Naive thymus-derived CD4-positive, alpha-beta T cell (primary cell): ENCODE measurements around the gene KREMEN1. TPM values are rescaled to one million over a fixed set of nuclear protein-coding genes. Genes with fewer than 3 reads are reported as not detected.

Source experiments
- ATAC-seq: fragments of 150-1000 bp; cut with Tn5 transposase; 2 replicates; pipeline ENCODE4 v1.10.0; 2021; ENCODE audit warnings: mild to moderate bottlenecking, moderate library complexity
- CTCF ChIA-PET: fragments of 350-600 bp; sonication (Branson Sonifier 250); formaldehyde crosslinking; loops from one replicate; lab custom pipeline; 2021; ENCODE audit warnings: antibody characterized with exemption; lab: Charles Lee
- POLR2A ChIA-PET: fragments of 350-600 bp; sonication (Branson Sonifier 250); formaldehyde crosslinking; loops from one replicate; lab custom pipeline; 2021; ENCODE audit warnings: antibody characterized with exemption, inconsistent platforms; lab: Charles Lee
- DNase-seq, 9 donors: peaks; one replicate each; pipeline versions ENCODE4 v3.0.0 to v3.0.0-alpha.2; 2020 to 2022; ENCODE audit warnings: mixed read lengths in 1 of 9
- H3K27ac ChIP-seq: one replicate; pipeline ENCODE4 v1.7.0; 2013; ENCODE audit warnings: mild to moderate bottlenecking, low read depth, low read length, moderate library complexity
- H3K27me3 ChIP-seq, 2 donors: one replicate each; pipeline ENCODE4 v1.7.0; 2013; ENCODE audit warnings: low read length in 2 of 2, mild to moderate bottlenecking in 2 of 2, moderate library complexity in 2 of 2; ENCODE audit not compliant: control insufficient read depth in 2 of 2, insufficient read depth in 2 of 2
- H3K36me3 ChIP-seq, 3 experiments: 1 replicate in 2 of 3; 2 replicates in 1 of 3; pipeline ENCODE4 v1.7.0; 2013; ENCODE audit warnings: low read length in 3 of 3, mild to moderate bottlenecking in 3 of 3, moderate library complexity in 1 of 3; ENCODE audit not compliant: insufficient read depth in 3 of 3, control insufficient read depth in 2 of 3
- H3K4me1 ChIP-seq, 2 donors: one replicate each; pipeline ENCODE4 v1.7.0; 2013; ENCODE audit warnings: low read length in 2 of 2, mild to moderate bottlenecking in 2 of 2, moderate library complexity in 1 of 2; ENCODE audit not compliant: control insufficient read depth in 2 of 2, insufficient read depth in 2 of 2
- H3K4me3 ChIP-seq: 2 replicates; pipeline ENCODE4 v1.7.0; 2013; ENCODE audit warnings: mild to moderate bottlenecking, low read length
- H3K9me3 ChIP-seq, 3 experiments: 1 replicate in 2 of 3; 2 replicates in 1 of 3; pipeline ENCODE4 v1.7.0; 2013; ENCODE audit warnings: low read length in 3 of 3; ENCODE audit not compliant: control insufficient read depth in 2 of 3
- H3K27ac Mint-ChIP-seq, 9 donors: one replicate each; pipeline ENCODE4 v1.8.0; 2020 to 2022; ENCODE audit warnings: mixed read lengths in 9 of 9, mild to moderate bottlenecking in 8 of 9, moderate library complexity in 5 of 9, inconsistent platforms in 2 of 9
- H3K27me3 Mint-ChIP-seq, 5 donors: one replicate each; pipeline ENCODE4 v1.8.0; 2021 to 2022; ENCODE audit warnings: mixed read lengths in 5 of 5, mild to moderate bottlenecking in 1 of 5
- H3K36me3 Mint-ChIP-seq, 5 donors: one replicate each; pipeline ENCODE4 v1.8.0; 2020 to 2022; ENCODE audit warnings: mixed read lengths in 5 of 5, mild to moderate bottlenecking in 3 of 5, inconsistent platforms in 1 of 5
- H3K4me1 Mint-ChIP-seq, 7 donors: one replicate each; pipeline ENCODE4 v1.8.0; 2020 to 2022; ENCODE audit warnings: mixed read lengths in 7 of 7, mild to moderate bottlenecking in 3 of 7, inconsistent platforms in 1 of 7
- H3K4me3 Mint-ChIP-seq, 10 donors: one replicate each; pipeline ENCODE4 v1.8.0; 2020 to 2022; ENCODE audit warnings: mild to moderate bottlenecking in 10 of 10, mixed read lengths in 10 of 10, moderate library complexity in 6 of 10, inconsistent platforms in 2 of 10
- H3K9me3 Mint-ChIP-seq, 11 donors: one replicate each; pipeline ENCODE4 v1.8.0; 2020 to 2022; ENCODE audit warnings: mixed read lengths in 11 of 11, mild to moderate bottlenecking in 4 of 11, inconsistent platforms in 1 of 11, moderate library complexity in 1 of 11
- intact Hi-C, 2 donors: fragments of 100-400 bp; cut with micrococcal nuclease; formaldehyde crosslinking; loops; one replicate each; pipeline ENCODE4 v1.15.1; 2023
- polyA plus RNA-seq, 2 donors: library from polyadenylated mRNA; unstranded; fragments of 300-500 nt; fragmentation: Illumina TruSeq; gene quantifications; one replicate each; pipeline ENCODE4 v1.2.3, GENCODE V29; 2021
- total RNA-seq, 6 experiments: library from RNA in 5 of 6; stranded (reverse) in 5 of 6; gene quantifications; 1 replicate in 5 of 6; 2 replicates in 1 of 6; pipeline ENCODE4 v1.2.3 and lab custom pipeline; 2021 to 2026

KREMEN1 gene
- total and polyA plus RNA-seq, 7 experiments from 2014 or later, result 1.1 TPM; not detected in 6

DNA sequence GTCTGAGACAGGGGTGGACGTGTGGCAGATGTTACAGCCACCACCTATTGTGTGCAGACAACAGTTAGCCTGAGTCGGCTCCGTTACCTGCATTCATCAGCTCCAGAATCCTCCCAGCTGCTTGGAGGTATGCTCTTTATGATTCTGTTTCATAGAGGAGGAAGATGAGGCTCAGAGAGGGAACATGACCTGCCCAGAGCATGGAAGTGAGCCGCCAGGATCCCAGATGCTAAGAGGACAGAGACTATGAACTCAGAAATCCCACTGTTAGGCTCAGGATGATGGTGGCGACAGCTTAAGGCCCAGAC is 134.4 kb downstream of the KREMEN1 start:
- H3K4me3 ChIP-seq, result no peak overlapping the region
- no peaks in the 10 kb centered on the region for H3K36me3 ChIP-seq
- DNase-seq, result no peak
- ChIA-PET POLR2A (no interaction called here), CTCF (no interaction called here)
- no peak overlapping the region for H3K27ac Mint-ChIP-seq
- H3K27me3 ChIP-seq, result peaks cover 0 to 3% of the 10 kb centered on the region in 2 donors
- H3K27ac ChIP-seq, result no peak overlapping the region
- peaks cover 3 to 4% of the 10 kb centered on the region in 2 donors for H3K4me1 ChIP-seq
- no peaks in the 10 kb centered on the region for H3K36me3 Mint-ChIP-seq
- ATAC-seq, result no peak
- no peaks in the 10 kb centered on the region for H3K9me3 ChIP-seq
- peaks cover 21 to 57% (median 34%) of the 10 kb centered on the region in 5 donors for H3K27me3 Mint-ChIP-seq
- intact Hi-C loops, result no loop called here
- H3K4me3 Mint-ChIP-seq, result no peak overlapping the region
- H3K9me3 Mint-ChIP-seq, result no peaks in the 10 kb centered on the region
- peaks cover 10 to 20% (median 12%) of the 10 kb centered on the region in 7 donors for H3K4me1 Mint-ChIP-seq

DNA sequence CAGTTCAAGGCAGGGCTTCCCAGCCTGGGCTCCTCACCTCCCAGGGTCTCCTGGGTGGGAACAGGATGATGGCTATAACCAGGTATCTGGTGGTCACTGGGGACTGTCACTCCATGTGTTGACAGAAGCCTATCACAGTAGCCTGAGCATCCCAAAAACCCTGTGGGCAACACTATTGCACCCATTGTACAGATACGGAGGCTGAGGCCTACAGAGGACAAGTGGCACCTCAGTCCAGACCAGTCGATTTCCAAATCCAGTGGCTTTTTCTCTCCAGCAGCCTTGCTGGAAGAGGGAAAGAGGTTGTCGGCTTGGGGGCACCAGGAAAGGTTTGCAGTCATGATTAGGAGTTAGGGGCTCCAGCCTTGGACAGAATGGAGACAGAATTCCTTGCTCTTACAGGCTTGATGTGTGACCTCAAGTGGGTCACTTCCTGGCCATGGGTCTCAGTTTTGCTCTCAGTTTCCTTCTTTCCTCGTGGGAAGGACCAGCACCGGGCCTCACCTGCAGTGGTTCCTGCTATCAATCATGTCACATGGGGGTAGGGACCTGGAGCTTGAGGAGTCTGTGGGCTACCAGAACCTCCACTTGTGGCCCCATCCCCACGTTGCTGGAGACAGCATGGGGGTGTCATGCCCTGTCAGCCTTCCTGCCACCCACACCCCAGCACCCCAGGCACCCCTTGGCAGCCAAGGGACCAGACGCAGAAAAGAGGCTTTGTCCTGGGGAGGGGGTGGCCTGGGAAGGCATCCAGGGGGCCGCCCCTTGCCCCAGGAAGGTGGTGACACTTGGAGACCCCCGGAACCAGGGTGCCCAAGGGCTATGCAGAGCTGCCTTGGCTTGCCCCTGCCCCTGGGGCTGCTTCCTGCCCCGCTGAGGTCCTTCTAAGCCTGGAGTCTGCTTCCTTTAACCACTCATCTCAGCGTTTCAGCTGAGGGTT is 135.0 kb downstream of the KREMEN1 start:
- POLR2A ChIA-PET, result no interaction called here
- H3K27me3 ChIP-seq, result peaks cover 0 to 3% of the 10 kb centered on the region in 2 donors
- DNase-seq, result no peak

DNA sequence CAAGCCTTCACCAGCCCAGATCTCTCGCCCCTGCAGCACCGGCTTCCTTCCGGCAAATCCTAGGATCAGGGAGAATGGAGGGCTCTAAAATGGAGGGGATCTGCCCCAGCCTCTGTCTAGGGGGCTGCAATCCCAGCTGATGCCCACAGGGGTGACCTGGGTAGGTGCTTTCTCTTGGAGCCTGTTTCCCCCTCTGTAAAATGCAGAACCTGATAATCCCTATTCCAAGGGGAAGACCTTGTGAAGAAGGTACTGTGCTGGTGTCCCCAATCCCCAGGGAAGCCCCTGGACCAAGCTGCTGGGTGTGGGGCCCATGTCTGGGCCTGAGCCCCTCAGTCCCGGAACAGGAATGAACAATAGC is 135.6 kb downstream of the KREMEN1 start:
- POLR2A ChIA-PET, result no interaction called here
- H3K4me3 Mint-ChIP-seq, result no peak overlapping the region
- CTCF ChIA-PET, result no interaction called here

More for the DNA sequence above, 135.0 kb downstream of the KREMEN1 start:
- Mint-ChIP-seq H3K27me3 (peaks cover 21 to 56% (median 29%) of the 10 kb centered on the region in 5 donors), H3K27ac (no peak overlapping the region), H3K4me3 (no peak overlapping the region), H3K9me3 (no peaks in the 10 kb centered on the region), H3K4me1 (peaks cover 4 to 14% (median 6%) of the 10 kb centered on the region in 7 donors), H3K36me3 (no peaks in the 10 kb centered on the region)
- no peak for ATAC-seq
- no peak overlapping the region for H3K4me3 ChIP-seq
- H3K36me3 ChIP-seq, result no peaks in the 10 kb centered on the region
- CTCF ChIA-PET, result no interaction called here
- intact Hi-C loops, result no loop called here
- peaks cover 0 to 3% of the 10 kb centered on the region in 2 donors for H3K4me1 ChIP-seq
- no peaks in the 10 kb centered on the region for H3K9me3 ChIP-seq
- no peak overlapping the region for H3K27ac ChIP-seq

DNA sequence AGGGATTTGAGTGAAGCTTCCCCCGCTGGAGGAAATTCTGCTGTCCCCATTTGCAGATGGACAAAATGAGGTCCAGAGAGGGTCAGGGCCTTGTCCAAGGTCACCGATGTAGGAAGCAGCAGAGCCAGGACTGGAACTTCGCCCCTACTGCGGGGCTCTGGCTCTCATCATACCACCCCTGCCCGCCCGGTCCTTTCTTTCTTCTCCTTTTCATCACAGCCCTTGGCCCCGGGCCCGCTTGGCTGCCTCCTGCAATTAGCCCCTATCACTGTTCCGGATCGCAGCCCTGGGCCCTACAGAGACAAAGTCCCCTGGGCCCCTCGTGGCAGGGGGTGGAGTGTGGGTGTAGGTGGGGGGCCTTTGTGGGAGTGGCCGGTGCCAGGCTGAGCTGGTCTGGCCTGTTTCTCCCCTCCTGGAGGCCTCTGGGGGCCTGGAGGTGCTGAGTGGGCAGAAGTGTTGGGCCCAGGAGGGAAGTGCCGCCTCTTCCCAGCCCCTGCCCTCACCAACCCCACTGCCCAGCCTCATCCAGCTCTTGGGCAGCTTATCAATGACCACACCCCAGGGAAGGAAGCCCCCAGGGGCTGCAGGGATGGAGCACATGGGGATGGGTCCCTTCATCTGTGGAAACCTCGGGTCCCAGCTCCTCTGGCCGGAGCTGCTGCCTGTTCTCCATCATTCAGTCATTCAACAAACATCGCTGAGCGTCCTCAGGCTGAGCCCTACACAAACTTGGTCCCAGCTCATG is 136.2 kb downstream of the KREMEN1 start:
- intact Hi-C loops, result no loop called here
- Mint-ChIP-seq H3K27me3 (peaks cover 19 to 53% (median 25%) of the 10 kb centered on the region in 5 donors), H3K36me3 (no peaks in the 10 kb centered on the region), H3K4me1 (peaks cover 2 to 14% (median 5%) of the 10 kb centered on the region in 7 donors), H3K27ac (no peak overlapping the region), H3K4me3 (no peak overlapping the region), H3K9me3 (no peaks in the 10 kb centered on the region)
- Histone ChIP-seq H3K27me3 (peaks cover 0 to 3% of the 10 kb centered on the region in 2 donors), H3K4me1 (peaks cover 0 to 3% of the 10 kb centered on the region in 2 donors), H3K27ac (no peak overlapping the region), H3K9me3 (no peaks in the 10 kb centered on the region), H3K4me3 (no peak overlapping the region), H3K36me3 (no peaks in the 10 kb centered on the region)
- ChIA-PET CTCF (no interaction called here), POLR2A (no interaction called here)
- ATAC-seq, result no peak
- no peak for DNase-seq

More for the DNA sequence above, 135.6 kb downstream of the KREMEN1 start:
- intact Hi-C loops, result no loop called here
- Mint-ChIP-seq H3K9me3 (no peaks in the 10 kb centered on the region), H3K27ac (no peak overlapping the region), H3K36me3 (no peaks in the 10 kb centered on the region), H3K27me3 (peaks cover 21 to 56% (median 28%) of the 10 kb centered on the region in 5 donors), H3K4me1 (peaks cover 4 to 14% (median 5%) of the 10 kb centered on the region in 7 donors)
- DNase-seq (no peak), ATAC-seq (no peak)
- Histone ChIP-seq H3K4me3 (no peak overlapping the region), H3K36me3 (no peaks in the 10 kb centered on the region), H3K27ac (no peak overlapping the region), H3K27me3 (peaks cover 0 to 3% of the 10 kb centered on the region in 2 donors), H3K4me1 (peaks cover 0 to 3% of the 10 kb centered on the region in 2 donors), H3K9me3 (no peaks in the 10 kb centered on the region)

DNA sequence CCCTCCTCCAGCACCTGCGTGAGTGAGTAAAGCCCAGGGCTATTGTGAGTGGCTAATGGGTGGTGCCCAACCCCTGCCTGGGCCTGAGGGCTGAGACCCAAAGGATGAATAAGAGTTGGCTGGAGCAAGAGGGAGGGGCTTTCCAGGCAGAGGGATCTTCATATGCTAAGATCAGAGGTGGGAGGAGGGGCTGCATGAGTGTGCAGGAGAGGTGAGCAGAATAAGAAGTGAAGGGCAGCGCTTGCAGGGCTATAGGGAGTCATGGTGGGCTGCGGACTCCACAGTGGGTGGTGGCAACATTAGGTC is 136.7 kb downstream of the KREMEN1 start:
- peaks cover 0 to 3% of the 10 kb centered on the region in 2 donors for H3K27me3 ChIP-seq
- H3K4me3 ChIP-seq, result no peak overlapping the region
- H3K4me1 ChIP-seq, result peaks cover 0 to 3% of the 10 kb centered on the region in 2 donors
- intact Hi-C loops, result no loop called here
- H3K9me3 Mint-ChIP-seq, result no peaks in the 10 kb centered on the region
- ATAC-seq (no peak), DNase-seq (no peak)
- H3K27me3 Mint-ChIP-seq, result peaks cover 16 to 47% (median 21%) of the 10 kb centered on the region in 5 donors
- H3K27ac ChIP-seq, result no peak overlapping the region
- POLR2A ChIA-PET, result no interaction called here
- no peak overlapping the region for H3K27ac Mint-ChIP-seq
- CTCF ChIA-PET, result no interaction called here
- H3K36me3 Mint-ChIP-seq, result no peaks in the 10 kb centered on the region
- H3K9me3 ChIP-seq, result no peaks in the 10 kb centered on the region
- H3K36me3 ChIP-seq, result no peaks in the 10 kb centered on the region
- peaks cover 0 to 13% (median 5%) of the 10 kb centered on the region in 7 donors for H3K4me1 Mint-ChIP-seq
- no peak overlapping the region for H3K4me3 Mint-ChIP-seq

DNA sequence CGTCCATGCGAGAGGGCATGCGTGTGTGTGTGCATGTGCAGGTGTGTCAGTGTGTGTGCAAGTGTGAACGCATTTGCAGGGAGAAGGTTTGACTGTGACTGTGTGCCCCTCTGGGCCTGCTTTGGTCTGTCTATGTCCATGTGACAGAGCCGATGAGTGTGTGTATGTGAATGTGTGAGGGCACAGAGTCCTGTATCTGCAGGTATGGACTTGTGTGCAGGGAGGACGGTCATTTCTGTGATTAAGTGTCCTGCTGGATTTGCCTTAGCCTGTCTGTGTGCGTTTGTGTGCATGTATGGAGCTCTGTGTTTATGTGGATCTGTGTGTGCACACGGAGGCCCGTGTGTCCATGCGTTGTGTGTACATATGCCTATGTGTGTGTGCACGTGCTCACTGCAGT is 138.2 kb downstream of the KREMEN1 start:
- Histone ChIP-seq H3K27me3 (no peaks in the 10 kb centered on the region), H3K27ac (no peak overlapping the region), H3K4me1 (no peaks in the 10 kb centered on the region), H3K9me3 (no peaks in the 10 kb centered on the region), H3K36me3 (no peaks in the 10 kb centered on the region), H3K4me3 (no peak overlapping the region)
- Mint-ChIP-seq H3K27ac (peak overlapping the region in 2 of 9 donors; percentile 19), H3K4me3 (no peak overlapping the region), H3K4me1 (peaks cover 0 to 5% (median 4%) of the 10 kb centered on the region in 7 donors), H3K36me3 (no peaks in the 10 kb centered on the region), H3K27me3 (peaks cover 11 to 39% (median 13%) of the 10 kb centered on the region in 5 donors), H3K9me3 (no peaks in the 10 kb centered on the region)
- ChIA-PET CTCF (no interaction called here), POLR2A (no interaction called here)
- ATAC-seq, result no peak
- no peak for DNase-seq
- intact Hi-C loops, result no loop called here
